K562 (cell line): ENCODE measurements around the gene MLXIPL. TPM values are rescaled to one million over a fixed set of nuclear protein-coding genes. Genes with fewer than 3 reads are reported as not detected.

Source experiments
- CTBP1 ChIP-seq: fragments of 450-650 bp; IDR thresholded peaks from 2 replicates; pipeline ENCODE4 v1.6.1; 2016; ENCODE audit warnings: borderline replicate concordance
- DPF2 ChIP-seq: fragments of 450-650 bp; IDR thresholded peaks from 2 replicates; pipeline ENCODE4 v1.6.1; 2016
- FOXJ2 ChIP-seq: fragments of 200-800 bp; sonication (Bioruptor generic); IDR thresholded peaks from 2 replicates; pipeline ENCODE4 v1.6.1; 2016; ENCODE audit warnings: missing genetic modification characterization, missing compliant biosample characterization
- HDGF ChIP-seq: fragments of 450-650 bp; IDR thresholded peaks from 2 replicates; pipeline ENCODE4 v1.6.1; 2016
- KDM1A ChIP-seq, 2 experiments: fragments of 450-650 bp; IDR thresholded peaks; 2 replicates each; pipeline ENCODE4 v1.6.1; 2016; ENCODE audit warnings: mild to moderate bottlenecking in 2 of 2
- KLF16 ChIP-seq: IDR thresholded peaks from 2 replicates; pipeline ENCODE4 v1.6.1; 2016; ENCODE audit warnings: antibody characterized with exemption
- NFXL1 ChIP-seq: fragments of 450-650 bp; formaldehyde crosslinking; IDR thresholded peaks from 2 replicates; pipeline ENCODE4 v1.4.0; 2021; ENCODE audit warnings: mild to moderate bottlenecking
- RAD21 ChIP-seq, 2 experiments: fragments of 250-450 bp in 1 of 2; fragments of 450-650 bp in 1 of 2; sonication (Bioruptor Pico) in 1 of 2; formaldehyde crosslinking in 1 of 2; IDR thresholded peaks in 1 of 2; conservative IDR thresholded peaks in 1 of 2; 2 replicates each; pipeline versions ENCODE4 v1.4.0 to v1.8.0; 2020 to 2022; ENCODE audit warnings: mild to moderate bottlenecking in 2 of 2, moderate library complexity in 1 of 2
- RBM34 ChIP-seq: fragments of 200-400 bp; formaldehyde crosslinking; IDR thresholded peaks from 2 replicates; pipeline ENCODE4 v1.6.1; 2018; ENCODE audit warnings: low read length, borderline replicate concordance; ENCODE audit not compliant: insufficient read depth
- TBL1XR1 ChIP-seq, 2 experiments: IDR thresholded peaks; 2 replicates each; pipeline ENCODE4 v1.6.1; 2012; ENCODE audit warnings: improper control_type of control experiment in 2 of 2, low read length in 2 of 2, mild to moderate bottlenecking in 1 of 2
- ZBTB17 ChIP-seq: fragments of 450-650 bp; formaldehyde crosslinking; IDR thresholded peaks from 2 replicates; pipeline ENCODE4 v1.4.0; 2020; ENCODE audit warnings: mild to moderate bottlenecking
- ZC3H11A ChIP-seq: IDR thresholded peaks from 2 replicates; pipeline ENCODE4 v1.6.1; 2012; ENCODE audit warnings: low read depth, low read length, improper control_type of control experiment
- ZNF212 ChIP-seq: fragments of 450-650 bp; formaldehyde crosslinking; IDR thresholded peaks from 2 replicates; pipeline ENCODE4 v1.4.0; 2020; ENCODE audit warnings: mild to moderate bottlenecking
- ZNF239 ChIP-seq: fragments of 250-450 bp; sonication (Bioruptor Pico); IDR thresholded peaks from 2 replicates; pipeline ENCODE4 v1.4.0; 2020; ENCODE audit warnings: mild to moderate bottlenecking
- ZNF408 ChIP-seq: fragments of 250-450 bp; sonication (Bioruptor Pico); IDR thresholded peaks from 2 replicates; pipeline ENCODE4 v1.4.0; 2020; ENCODE audit warnings: low read depth, mild to moderate bottlenecking, moderate library complexity
- polyA plus RNA-seq, 8 experiments: library from polyadenylated mRNA; depleted of rRNA in 4 of 8; stranded (reverse) in 5 of 8; unstranded in 3 of 8; fragments of >200 nt; fragmentation: Nextera tagmentation in 2 of 8; fragmentation: Illumina TruSeq in 1 of 8; extraction: Ambion mirVana in 2 of 8; extraction: Trizol in 1 of 8; gene quantifications; 2 replicates each; pipeline versions ENCODE4 v1.2.1 to v1.2.3, GENCODE V29; 2011 to 2014; ENCODE audit warnings: inconsistent platforms in 1 of 8, missing spikeins in 1 of 8
- total RNA-seq, 7 experiments: library from RNA; depleted of rRNA in 6 of 7; stranded (reverse); fragments of >200 nt in 6 of 7; fragmentation: Illumina TruSeq in 2 of 7; extraction: Trizol in 2 of 7; gene quantifications; 2 replicates each; pipeline versions ENCODE4 v1.2.1 to v1.2.3, GENCODE V29; 2011 to 2021; ENCODE audit warnings: low replicate concordance in 1 of 7
- TF ChIP-seq, protein P1 (sequence below): IDR thresholded peaks from 3 replicates; pipeline ENCODE4 v1.6.1; 2011; ENCODE audit warnings: borderline replicate concordance, mild to moderate bottlenecking; ENCODE audit not compliant: insufficient read length, insufficient read depth
- TF ChIP-seq, protein P2 (sequence below): fragments of 450-650 bp; IDR thresholded peaks from 2 replicates; pipeline ENCODE4 v1.6.1; 2017; ENCODE audit warnings: mild to moderate bottlenecking, moderate library complexity
- TF ChIP-seq, protein P3 (sequence below): fragments of 450-650 bp; formaldehyde crosslinking; conservative IDR thresholded peaks from 2 replicates; pipeline ENCODE4 v1.4.0; 2022; ENCODE audit warnings: mild to moderate bottlenecking, missing genetic modification characterization

MLXIPL gene
- total and polyA plus RNA-seq, 9 of the 15 experiments (the other 6 are each of a cell fraction or from before 2014, with no cell fraction given): 0.11 to 18.4 (median 1.4) TPM

DNA sequence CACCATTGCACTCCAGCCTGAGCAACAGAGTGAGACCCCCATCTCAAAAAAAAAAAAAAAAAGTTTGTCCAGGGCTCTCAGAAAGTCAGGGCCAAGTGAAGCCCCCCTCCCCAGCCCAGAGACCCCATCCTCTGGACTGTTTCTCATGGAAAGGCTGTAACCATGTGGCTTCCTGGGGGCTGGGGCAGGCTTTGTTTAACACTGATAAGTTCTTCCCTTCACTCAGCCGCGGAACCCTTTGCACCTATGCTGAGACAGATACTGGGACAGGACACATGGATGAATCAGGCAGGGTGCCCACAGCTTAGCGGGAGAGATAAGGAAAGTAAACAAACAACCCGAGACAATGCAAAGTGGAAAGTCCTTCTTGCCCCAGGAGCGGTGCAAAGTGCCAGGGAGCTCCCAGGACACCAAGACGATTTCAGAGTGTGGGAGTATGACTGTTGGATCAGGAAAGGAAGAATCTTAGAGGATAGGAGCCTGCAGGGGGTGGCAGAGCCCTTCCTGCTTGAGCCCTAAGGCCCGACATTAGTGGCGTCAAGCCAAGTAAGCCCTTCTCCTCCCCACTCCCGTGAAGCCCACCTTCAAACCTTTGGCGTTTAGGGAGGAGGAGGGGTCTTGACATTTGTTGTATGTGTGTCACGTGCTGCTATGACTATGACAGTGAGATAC, 11.6 kb downstream of the MLXIPL start (continued):
- peak; percentile 87 to 91; a peak in 3 of 4 replicates for TF ChIP-seq TBL1XR1 (IDR thresholded peaks at IDR 0.05; ENCODE audit: low read length in 2 of 2)
- TF ChIP-seq RAD21 (CRISPR knock-in tag; conservative IDR thresholded peaks at IDR 0.05 in 1 of 2, IDR thresholded peaks at IDR 0.05 in 1 of 2): peak; percentile 78 to 81
- peak; percentile 98 for TF ChIP-seq DPF2
- TF ChIP-seq, protein P1, sequence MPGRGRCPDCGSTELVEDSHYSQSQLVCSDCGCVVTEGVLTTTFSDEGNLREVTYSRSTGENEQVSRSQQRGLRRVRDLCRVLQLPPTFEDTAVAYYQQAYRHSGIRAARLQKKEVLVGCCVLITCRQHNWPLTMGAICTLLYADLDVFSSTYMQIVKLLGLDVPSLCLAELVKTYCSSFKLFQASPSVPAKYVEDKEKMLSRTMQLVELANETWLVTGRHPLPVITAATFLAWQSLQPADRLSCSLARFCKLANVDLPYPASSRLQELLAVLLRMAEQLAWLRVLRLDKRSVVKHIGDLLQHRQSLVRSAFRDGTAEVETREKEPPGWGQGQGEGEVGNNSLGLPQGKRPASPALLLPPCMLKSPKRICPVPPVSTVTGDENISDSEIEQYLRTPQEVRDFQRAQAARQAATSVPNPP: no peak
- TF ChIP-seq, protein P2, sequence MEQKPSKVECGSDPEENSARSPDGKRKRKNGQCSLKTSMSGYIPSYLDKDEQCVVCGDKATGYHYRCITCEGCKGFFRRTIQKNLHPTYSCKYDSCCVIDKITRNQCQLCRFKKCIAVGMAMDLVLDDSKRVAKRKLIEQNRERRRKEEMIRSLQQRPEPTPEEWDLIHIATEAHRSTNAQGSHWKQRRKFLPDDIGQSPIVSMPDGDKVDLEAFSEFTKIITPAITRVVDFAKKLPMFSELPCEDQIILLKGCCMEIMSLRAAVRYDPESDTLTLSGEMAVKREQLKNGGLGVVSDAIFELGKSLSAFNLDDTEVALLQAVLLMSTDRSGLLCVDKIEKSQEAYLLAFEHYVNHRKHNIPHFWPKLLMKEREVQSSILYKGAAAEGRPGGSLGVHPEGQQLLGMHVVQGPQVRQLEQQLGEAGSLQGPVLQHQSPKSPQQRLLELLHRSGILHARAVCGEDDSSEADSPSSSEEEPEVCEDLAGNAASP: no peak
- TF ChIP-seq CTBP1: peak; percentile 98
- peak; percentile 91 for TF ChIP-seq KLF16
- peak; percentile 92 to 95 for TF ChIP-seq KDM1A (IDR thresholded peaks at IDR 0.05)
- TF ChIP-seq NFXL1 (CRISPR knock-in tag): no peak
- no peak; the same call in 1 of the 2 replicates for TF ChIP-seq HDGF
- no peak for TF ChIP-seq ZNF212 (CRISPR knock-in tag)
- TF ChIP-seq RBM34: no peak
- peak; percentile 99 for TF ChIP-seq ZBTB17 (CRISPR knock-in tag)
- TF ChIP-seq ZNF408 (CRISPR knock-in tag): no peak
- TF ChIP-seq FOXJ2 (tag): peak; percentile 89
- 0 out of 2 replicates have a peak, but pooled peaks have one; percentile 39 for TF ChIP-seq ZC3H11A
- TF ChIP-seq ZNF239: no peak
- TF ChIP-seq, protein P3, sequence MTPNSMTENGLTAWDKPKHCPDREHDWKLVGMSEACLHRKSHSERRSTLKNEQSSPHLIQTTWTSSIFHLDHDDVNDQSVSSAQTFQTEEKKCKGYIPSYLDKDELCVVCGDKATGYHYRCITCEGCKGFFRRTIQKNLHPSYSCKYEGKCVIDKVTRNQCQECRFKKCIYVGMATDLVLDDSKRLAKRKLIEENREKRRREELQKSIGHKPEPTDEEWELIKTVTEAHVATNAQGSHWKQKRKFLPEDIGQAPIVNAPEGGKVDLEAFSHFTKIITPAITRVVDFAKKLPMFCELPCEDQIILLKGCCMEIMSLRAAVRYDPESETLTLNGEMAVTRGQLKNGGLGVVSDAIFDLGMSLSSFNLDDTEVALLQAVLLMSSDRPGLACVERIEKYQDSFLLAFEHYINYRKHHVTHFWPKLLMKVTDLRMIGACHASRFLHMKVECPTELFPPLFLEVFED (CRISPR knock-in tag): no peak
